NT2/D1 (cell line): Measurements from ENCODE around the gene ZBTB12.
"Not testable (repeated sequence)": the region's sequence is repeated elsewhere in the genome, so short reads cannot be mapped to it uniquely, and the experiment has no call there.

Source experiments
- DNase-seq: peaks from one replicate; pipeline ENCODE4 v3.0.0-alpha.2; 2011; ENCODE audit warnings: low read depth, low spot score
- H3K27me3 ChIP-seq: 2 replicates; pipeline ENCODE4 v1.6.0; 2011; ENCODE audit warnings: mild to moderate bottlenecking; ENCODE audit not compliant: insufficient read length, insufficient read depth
- H3K36me3 ChIP-seq: 2 replicates; pipeline ENCODE4 v1.6.1; 2011; ENCODE audit warnings: mild to moderate bottlenecking, low read length, mixed read lengths; ENCODE audit not compliant: insufficient read depth, insufficient read length
- H3K4me1 ChIP-seq: 2 replicates; pipeline ENCODE4 v1.5.1; 2011; ENCODE audit not compliant: insufficient read depth, insufficient read length
- H3K4me3 ChIP-seq: 2 replicates; pipeline ENCODE4 v1.5.1; 2011; ENCODE audit warnings: low read depth; ENCODE audit not compliant: insufficient read length
- H3K9ac ChIP-seq: 2 replicates; pipeline ENCODE4 v1.6.0; 2011; ENCODE audit warnings: low read depth; ENCODE audit not compliant: insufficient read length
- H3K9me3 ChIP-seq: 2 replicates; pipeline ENCODE4 v1.5.1; 2011; ENCODE audit warnings: mild to moderate bottlenecking, low read length; ENCODE audit not compliant: insufficient read depth
- SUZ12 ChIP-seq: IDR thresholded peaks from 2 replicates; pipeline ENCODE4 v1.6.1; 2011; ENCODE audit not compliant: insufficient read length, insufficient read depth; ENCODE audit errors: extremely low read depth
- YY1 ChIP-seq: IDR thresholded peaks from 2 replicates; pipeline ENCODE4 v1.6.1; 2011; ENCODE audit not compliant: insufficient read length, insufficient read depth
- ZNF274 ChIP-seq: IDR thresholded peaks from 2 replicates; pipeline ENCODE4 v1.6.1; 2011; ENCODE audit warnings: mild to moderate bottlenecking, low read depth, low read length

ZBTB12 gene

GRCh38 chr6:31933537-31933936 lies 31.7 kb upstream of the ZBTB12 start:
- Histone ChIP-seq H3K4me1 (no peaks in the 10 kb centered on the region), H3K9ac (no peak overlapping the region), H3K9me3 (peaks cover 5% of the 10 kb centered on the region; the same call in 1 of the 2 replicates)

DNA sequence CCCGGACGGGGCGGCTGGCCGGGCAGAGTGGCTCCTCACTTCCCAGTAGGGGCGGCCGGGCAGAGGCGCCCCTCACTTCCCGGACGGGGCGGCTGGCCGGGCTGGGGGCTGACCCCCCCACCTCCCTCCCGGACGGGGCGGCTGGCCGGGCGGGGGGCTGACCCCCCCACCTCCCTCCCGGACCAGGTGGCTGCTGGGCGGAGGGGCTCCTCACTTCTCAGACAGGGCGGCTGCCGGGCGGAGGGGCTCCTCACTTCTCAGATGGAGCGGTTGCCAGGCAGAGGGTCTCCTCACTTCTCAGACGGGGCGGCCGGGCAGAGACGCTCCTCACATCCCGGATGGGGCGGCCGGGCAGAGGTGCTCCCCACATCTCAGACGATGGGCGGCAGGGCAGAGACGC lies 30.3 kb upstream of the ZBTB12 start:
- H3K9me3 ChIP-seq, H3K4me1 ChIP-seq, H3K36me3 ChIP-seq, H3K4me3 ChIP-seq, H3K27me3 ChIP-seq, DNase-seq, H3K9ac ChIP-seq: not testable (repeated sequence)

More at GRCh38 chr6:31933537-31933936, 31.7 kb upstream of the ZBTB12 start:
- TF ChIP-seq ZNF274 (no peak), YY1 (no peak), SUZ12 (no peak)
- H3K36me3 ChIP-seq, result no peaks in the 10 kb centered on the region
- DNase-seq, result no peak
- H3K4me3 ChIP-seq, result no peak overlapping the region
- no peaks in the 10 kb centered on the region for H3K27me3 ChIP-seq

GRCh38 chr6:31930962-31931361 lies 29.1 kb upstream of the ZBTB12 start:
- peaks cover 7% of the 10 kb centered on the region; the same call in 1 of the 2 replicates for H3K9me3 ChIP-seq
- TF ChIP-seq YY1 (no peak), SUZ12 (no peak), ZNF274 (no peak)
- DNase-seq, result no peak
- H3K27me3 ChIP-seq, result no peaks in the 10 kb centered on the region
- no peaks in the 10 kb centered on the region for H3K36me3 ChIP-seq
- no peak overlapping the region for H3K9ac ChIP-seq
- H3K4me1 ChIP-seq, result no peaks in the 10 kb centered on the region
- no peak overlapping the region for H3K4me3 ChIP-seq

- no peaks in the 10 kb centered on the region for H3K36me3 ChIP-seq
- no peak overlapping the region for H3K9ac ChIP-seq
- no peak overlapping the region for H3K4me3 ChIP-seq
- H3K27me3 ChIP-seq, result no peaks in the 10 kb centered on the region
- H3K4me1 ChIP-seq, result no peaks in the 10 kb centered on the region
- DNase-seq, result no peak
- peaks cover 11% of the 10 kb centered on the region; the same call in 1 of the 2 replicates for H3K9me3 ChIP-seq
- TF ChIP-seq ZNF274 (no peak), SUZ12 (no peak), YY1 (no peak)
Measured at GRCh38 chr6:31928672-31928939, 26.7 kb upstream of the ZBTB12 start.

DNA sequence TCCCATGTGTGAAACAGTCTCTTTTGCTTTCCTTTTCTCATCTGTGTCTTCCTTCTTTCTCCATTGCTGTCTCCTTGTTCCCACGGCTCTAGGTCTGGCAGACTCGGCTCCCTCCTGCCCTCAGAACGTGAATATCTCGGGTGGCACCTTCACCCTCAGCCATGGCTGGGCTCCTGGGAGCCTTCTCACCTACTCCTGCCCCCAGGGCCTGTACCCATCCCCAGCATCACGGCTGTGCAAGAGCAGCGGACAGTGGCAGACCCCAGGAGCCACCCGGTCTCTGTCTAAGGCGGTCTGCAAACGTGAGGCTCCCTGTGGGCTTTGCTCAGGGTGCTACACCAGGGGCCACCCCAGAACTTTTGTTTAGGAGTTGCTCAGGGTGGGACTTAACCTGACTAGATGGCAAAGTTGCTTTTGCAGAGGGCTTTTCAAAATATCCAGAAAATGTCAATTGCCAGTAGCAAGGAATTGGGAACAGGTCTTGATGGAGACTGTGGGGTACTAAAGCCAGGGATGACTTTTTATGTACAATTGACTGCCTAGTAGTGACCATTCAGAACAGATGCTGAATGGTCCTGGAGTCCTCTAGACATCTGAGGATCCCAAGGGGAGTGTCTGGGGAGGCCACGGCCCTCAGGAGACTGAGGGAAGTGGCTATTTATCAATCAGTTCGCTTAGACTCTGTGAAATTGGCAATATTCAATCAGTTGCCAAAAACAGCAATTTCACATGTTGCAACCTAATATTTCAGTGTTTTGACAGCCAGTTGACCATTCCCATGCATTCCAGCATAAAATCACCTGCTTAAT lies 26.2 kb upstream of the ZBTB12 start:
- Histone ChIP-seq H3K27me3 (no peaks in the 10 kb centered on the region), H3K4me1 (no peaks in the 10 kb centered on the region), H3K9ac (no peak overlapping the region), H3K36me3 (no peaks in the 10 kb centered on the region), H3K4me3 (no peak overlapping the region), H3K9me3 (peaks cover 8% of the 10 kb centered on the region; the same call in 1 of the 2 replicates)
- TF ChIP-seq YY1 (no peak), ZNF274 (no peak), SUZ12 (no peak)
- no peak for DNase-seq

DNA sequence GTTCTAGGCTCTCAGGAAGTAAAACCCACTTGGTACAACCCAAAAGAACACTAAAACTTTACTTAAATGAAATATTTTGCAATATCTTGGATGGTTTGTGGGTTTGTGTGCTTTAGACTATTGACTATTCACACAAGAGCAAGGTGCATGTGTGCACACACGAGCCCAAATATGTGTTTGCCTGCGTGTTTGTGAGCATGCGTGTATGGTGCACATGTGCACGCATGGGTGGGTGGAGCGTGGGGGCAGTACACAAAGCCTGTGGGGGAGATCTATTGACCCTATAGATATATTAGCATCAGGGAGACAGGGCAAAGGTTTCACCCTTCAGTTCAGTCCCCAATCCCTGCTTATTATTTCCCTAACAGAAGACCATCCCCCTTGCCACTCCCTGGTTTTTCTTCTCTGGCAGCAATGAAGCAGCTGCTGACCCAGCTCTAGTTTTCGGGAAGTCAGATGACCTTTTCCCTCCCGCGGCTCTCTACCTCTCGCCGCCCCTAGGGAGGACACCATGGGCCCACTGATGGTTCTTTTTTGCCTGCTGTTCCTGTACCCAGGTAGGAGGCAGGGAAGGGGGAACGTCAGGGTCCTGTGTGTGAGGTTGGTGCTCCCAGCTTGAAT lies 25.5 kb upstream of the ZBTB12 start, which contains the start of gene C2:
Gene C2 (plus strand): TSS at position 476 of the 621 bp plus-strand sequence. CDS start 36 bp downstream, at position 512.
- no peaks in the 10 kb centered on the region for H3K27me3 ChIP-seq
- H3K9ac ChIP-seq, result no peak within 1 kb of the TSS
- H3K4me3 ChIP-seq, result no peak within 1 kb of the TSS
- no peaks in the 10 kb centered on the region for H3K36me3 ChIP-seq
- peaks cover 6% of the 10 kb centered on the region; the same call in 1 of the 2 replicates for H3K9me3 ChIP-seq
- TF ChIP-seq SUZ12 (no peak), YY1 (no peak), ZNF274 (no peak)
- no peaks in the 10 kb centered on the region for H3K4me1 ChIP-seq
- no peak for DNase-seq

DNA sequence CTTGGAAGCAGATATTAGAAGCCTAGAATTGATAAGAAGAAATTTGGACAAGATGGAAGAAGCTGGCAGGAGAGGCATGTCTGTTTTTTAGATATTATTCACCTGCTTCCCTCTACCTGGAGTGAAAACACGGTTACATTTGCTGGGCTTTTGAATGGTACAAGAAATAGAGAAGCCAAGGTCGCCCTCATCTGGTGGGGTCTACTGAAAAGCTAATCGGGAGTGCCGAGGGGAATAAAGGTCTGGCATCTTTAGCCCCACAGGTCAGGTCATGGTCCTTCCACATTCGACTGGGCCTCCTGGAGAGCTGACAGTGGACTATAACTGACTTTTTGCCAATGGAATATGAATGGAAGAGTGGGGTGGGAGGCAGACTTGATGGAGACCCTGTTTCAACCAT lies 21.1 kb upstream of the ZBTB12 start:
- no peak overlapping the region for H3K9ac ChIP-seq
- no peaks in the 10 kb centered on the region for H3K4me1 ChIP-seq

More for the DNA sequence above, 21.1 kb upstream of the ZBTB12 start:
- Histone ChIP-seq H3K9me3 (peaks cover 6% of the 10 kb centered on the region; the same call in 1 of the 2 replicates), H3K27me3 (no peaks in the 10 kb centered on the region), H3K4me3 (no peak overlapping the region), H3K36me3 (no peaks in the 10 kb centered on the region)
- TF ChIP-seq SUZ12 (no peak), YY1 (no peak), ZNF274 (no peak)
- DNase-seq, result no peak
